Ishikawa (cell line): ENCODE results near the gene RPS3.

Source experiments
- CEBPB ChIP-seq: IDR thresholded peaks from 2 replicates; pipeline ENCODE4 v1.6.1; 2012
- EGR1 ChIP-seq: IDR thresholded peaks from 2 replicates; pipeline ENCODE4 v1.6.1; 2012
- EP300 ChIP-seq: IDR thresholded peaks from 2 replicates; pipeline ENCODE4 v1.6.1; 2012; ENCODE audit warnings: borderline replicate concordance
- NFIC ChIP-seq: IDR thresholded peaks from 2 replicates; pipeline ENCODE4 v1.6.1; 2012
- RAD21 ChIP-seq: IDR thresholded peaks from 2 replicates; pipeline ENCODE4 v1.6.1; 2012; ENCODE audit warnings: low read depth
- REST ChIP-seq: IDR thresholded peaks from 2 replicates; pipeline ENCODE4 v1.6.1; 2012; ENCODE audit warnings: low read depth, mild to moderate bottlenecking
- TAF1 ChIP-seq: IDR thresholded peaks from 2 replicates; pipeline ENCODE4 v1.6.1; 2012; ENCODE audit warnings: low read depth, mild to moderate bottlenecking
- YY1 ChIP-seq: IDR thresholded peaks from 2 replicates; pipeline ENCODE4 v1.6.1; 2012; ENCODE audit warnings: low read depth
- TF ChIP-seq, protein P1 (sequence below): IDR thresholded peaks from 2 replicates; pipeline ENCODE4 v1.6.1; 2012

- TF ChIP-seq REST (no peak), EGR1 (no peak), CEBPB (no peak), EP300 (no peak), YY1 (no peak), NFIC (no peak), TAF1 (no peak), RAD21 (no peak)
- TF ChIP-seq, protein P1, sequence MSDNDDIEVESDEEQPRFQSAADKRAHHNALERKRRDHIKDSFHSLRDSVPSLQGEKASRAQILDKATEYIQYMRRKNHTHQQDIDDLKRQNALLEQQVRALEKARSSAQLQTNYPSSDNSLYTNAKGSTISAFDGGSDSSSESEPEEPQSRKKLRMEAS, result no peak
These were observed 988 bp downstream of the RPS3 start for GRCh38 chr11:75400146-75400865.
